K562 (cell line): Measurements from ENCODE around the gene MRPL58. TPM values are rescaled to one million over a fixed set of nuclear protein-coding genes. Genes with fewer than 3 reads are reported as not detected.

Experiments
- GATAD2B ChIP-seq: fragments of 450-650 bp; IDR thresholded peaks from 2 replicates; pipeline ENCODE4 v1.6.1; 2017; ENCODE audit warnings: mild to moderate bottlenecking, borderline replicate concordance
- HCFC1 ChIP-seq: IDR thresholded peaks from 2 replicates; pipeline ENCODE4 v1.6.1; 2012; ENCODE audit warnings: low read depth, low read length, improper control_type of control experiment
- LEF1 ChIP-seq: fragments of 450-650 bp; IDR thresholded peaks from 2 replicates; pipeline ENCODE4 v1.6.1; 2016; ENCODE audit warnings: mild to moderate bottlenecking
- MAFG ChIP-seq: fragments of 450-650 bp; conservative IDR thresholded peaks from 2 replicates; pipeline ENCODE4 v1.6.1; 2016; ENCODE audit warnings: missing genetic modification characterization, missing compliant biosample characterization
- MCM2 ChIP-seq: fragments of 450-650 bp; IDR thresholded peaks from 2 replicates; pipeline ENCODE4 v1.6.1; 2017; ENCODE audit warnings: low read depth, mild to moderate bottlenecking
- MTA2 ChIP-seq: fragments of 450-650 bp; IDR thresholded peaks from 2 replicates; pipeline ENCODE4 v1.6.1; 2016; ENCODE audit warnings: low read depth
- NCOR1 ChIP-seq: fragments of 450-650 bp; IDR thresholded peaks from 2 replicates; pipeline ENCODE4 v1.6.1; 2016; ENCODE audit warnings: mild to moderate bottlenecking, moderate library complexity
- NR2F6 ChIP-seq: fragments of 450-650 bp; formaldehyde crosslinking; IDR thresholded peaks from 2 replicates; pipeline ENCODE4 v1.4.0; 2020; ENCODE audit warnings: mild to moderate bottlenecking
- RFX7 ChIP-seq: fragments of 250-450 bp; sonication (Bioruptor Pico); IDR thresholded peaks from 2 replicates; pipeline ENCODE4 v1.5.1; 2021; ENCODE audit warnings: mild to moderate bottlenecking
- RNF2 ChIP-seq: sonication (generic); IDR thresholded peaks from 2 replicates; pipeline ENCODE4 v1.6.1; 2016
- ZFP1 ChIP-seq: fragments of 450-650 bp; formaldehyde crosslinking; IDR thresholded peaks from 2 replicates; pipeline ENCODE4 v1.4.0; 2020; ENCODE audit warnings: mild to moderate bottlenecking, mixed read lengths
- ZNF316 ChIP-seq: fragments of 450-650 bp; IDR thresholded peaks from 2 replicates; pipeline ENCODE4 v1.6.1; 2016
- polyA plus RNA-seq, 8 experiments: library from polyadenylated mRNA; depleted of rRNA in 4 of 8; stranded (reverse) in 5 of 8; unstranded in 3 of 8; fragments of >200 nt; fragmentation: Nextera tagmentation in 2 of 8; fragmentation: Illumina TruSeq in 1 of 8; extraction: Ambion mirVana in 2 of 8; extraction: Trizol in 1 of 8; gene quantifications; 2 replicates each; pipeline versions ENCODE4 v1.2.1 to v1.2.3, GENCODE V29; 2011 to 2014; ENCODE audit warnings: inconsistent platforms in 1 of 8, missing spikeins in 1 of 8
- total RNA-seq, 7 experiments: library from RNA; depleted of rRNA in 6 of 7; stranded (reverse); fragments of >200 nt in 6 of 7; fragmentation: Illumina TruSeq in 2 of 7; extraction: Trizol in 2 of 7; gene quantifications; 2 replicates each; pipeline versions ENCODE4 v1.2.1 to v1.2.3, GENCODE V29; 2011 to 2021; ENCODE audit warnings: low replicate concordance in 1 of 7
- TF ChIP-seq, protein P1 (sequence below): IDR thresholded peaks from 2 replicates; pipeline ENCODE4 v1.6.1; 2012; ENCODE audit warnings: low read depth, low read length, improper control_type of control experiment, borderline replicate concordance
- TF ChIP-seq, protein P2 (sequence below): sonication (generic); formaldehyde crosslinking; IDR thresholded peaks from 2 replicates; pipeline ENCODE4 v1.8.1; 2023; ENCODE audit warnings: mild to moderate bottlenecking, missing genetic modification reagents
- TF ChIP-seq, protein P3 (sequence below): sonication (generic); formaldehyde crosslinking; IDR thresholded peaks from 2 replicates; pipeline ENCODE4 v1.8.0; 2022; ENCODE audit warnings: missing genetic modification reagents, mild to moderate bottlenecking, borderline replicate concordance
- TF ChIP-seq, protein P4 (sequence below): sonication (generic); formaldehyde crosslinking; IDR thresholded peaks from 2 replicates; pipeline ENCODE4 v1.8.1; 2022; ENCODE audit warnings: missing genetic modification reagents
- TF ChIP-seq, protein P5 (sequence below): fragments of 450-650 bp; IDR thresholded peaks from 2 replicates; pipeline ENCODE4 v1.6.1; 2017; ENCODE audit warnings: antibody characterized with exemption, mild to moderate bottlenecking

MRPL58 gene
- total and polyA plus RNA-seq, 9 of the 15 experiments (the other 6 are each of a cell fraction or from before 2014, with no cell fraction given): 30.8 to 107 (median 72.4) TPM

DNA sequence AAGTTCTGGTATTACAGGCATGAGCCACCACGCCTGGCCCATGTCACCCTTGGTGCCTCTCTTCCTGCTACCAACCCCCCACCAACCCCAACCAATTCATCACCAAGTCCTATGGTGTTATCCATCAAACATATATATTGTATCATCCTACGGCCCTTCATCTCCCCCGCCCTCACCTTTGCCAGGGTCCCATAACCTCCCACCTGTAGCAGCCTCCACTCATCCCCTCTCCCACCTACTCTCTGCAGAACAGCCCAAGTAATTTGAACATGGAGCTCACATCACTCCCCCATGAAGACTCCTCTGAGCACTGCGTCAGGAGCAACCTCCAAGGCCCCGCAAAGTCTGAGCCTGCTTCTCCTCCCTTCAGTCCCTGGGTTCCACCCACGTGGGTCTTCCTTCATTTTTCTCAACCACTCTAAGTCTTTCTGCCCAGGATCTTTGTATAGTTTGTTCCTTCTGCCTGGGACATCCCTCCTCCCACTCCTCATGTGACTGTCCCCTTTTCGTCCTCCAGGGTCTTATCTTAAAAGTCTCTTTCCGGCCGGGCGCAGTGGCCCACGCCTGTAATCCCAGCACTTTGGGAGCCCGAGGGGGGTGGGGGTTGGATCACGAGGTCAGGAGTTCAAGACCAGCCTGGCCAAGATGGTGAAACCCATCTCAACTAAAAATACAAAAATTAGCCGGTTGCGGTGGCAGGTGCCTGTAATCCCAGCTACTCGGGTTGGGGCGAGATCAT, 32.9 kb upstream of the MRPL58 start (continued):
- TF ChIP-seq NR2F6: no peak
- TF ChIP-seq MTA2: no peak
- TF ChIP-seq, protein P1, sequence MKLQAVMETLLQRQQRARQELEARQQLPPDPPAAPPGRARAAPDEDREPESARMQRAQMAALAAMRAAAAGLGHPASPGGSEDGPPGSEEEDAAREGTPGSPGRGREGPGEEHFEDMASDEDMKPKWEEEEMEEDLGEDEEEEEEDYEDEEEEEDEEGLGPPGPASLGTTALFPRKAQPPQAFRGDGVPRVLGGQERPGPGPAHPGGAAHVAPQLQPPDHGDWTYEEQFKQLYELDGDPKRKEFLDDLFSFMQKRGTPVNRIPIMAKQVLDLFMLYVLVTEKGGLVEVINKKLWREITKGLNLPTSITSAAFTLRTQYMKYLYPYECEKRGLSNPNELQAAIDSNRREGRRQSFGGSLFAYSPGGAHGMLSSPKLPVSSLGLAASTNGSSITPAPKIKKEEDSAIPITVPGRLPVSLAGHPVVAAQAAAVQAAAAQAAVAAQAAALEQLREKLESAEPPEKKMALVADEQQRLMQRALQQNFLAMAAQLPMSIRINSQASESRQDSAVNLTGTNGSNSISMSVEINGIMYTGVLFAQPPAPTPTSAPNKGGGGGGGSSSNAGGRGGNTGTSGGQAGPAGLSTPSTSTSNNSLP: no peak
- TF ChIP-seq RFX7: no peak
- no peak for TF ChIP-seq GATAD2B
- no peak for TF ChIP-seq MCM2
- no peak for TF ChIP-seq ZNF316
- TF ChIP-seq, protein P2, sequence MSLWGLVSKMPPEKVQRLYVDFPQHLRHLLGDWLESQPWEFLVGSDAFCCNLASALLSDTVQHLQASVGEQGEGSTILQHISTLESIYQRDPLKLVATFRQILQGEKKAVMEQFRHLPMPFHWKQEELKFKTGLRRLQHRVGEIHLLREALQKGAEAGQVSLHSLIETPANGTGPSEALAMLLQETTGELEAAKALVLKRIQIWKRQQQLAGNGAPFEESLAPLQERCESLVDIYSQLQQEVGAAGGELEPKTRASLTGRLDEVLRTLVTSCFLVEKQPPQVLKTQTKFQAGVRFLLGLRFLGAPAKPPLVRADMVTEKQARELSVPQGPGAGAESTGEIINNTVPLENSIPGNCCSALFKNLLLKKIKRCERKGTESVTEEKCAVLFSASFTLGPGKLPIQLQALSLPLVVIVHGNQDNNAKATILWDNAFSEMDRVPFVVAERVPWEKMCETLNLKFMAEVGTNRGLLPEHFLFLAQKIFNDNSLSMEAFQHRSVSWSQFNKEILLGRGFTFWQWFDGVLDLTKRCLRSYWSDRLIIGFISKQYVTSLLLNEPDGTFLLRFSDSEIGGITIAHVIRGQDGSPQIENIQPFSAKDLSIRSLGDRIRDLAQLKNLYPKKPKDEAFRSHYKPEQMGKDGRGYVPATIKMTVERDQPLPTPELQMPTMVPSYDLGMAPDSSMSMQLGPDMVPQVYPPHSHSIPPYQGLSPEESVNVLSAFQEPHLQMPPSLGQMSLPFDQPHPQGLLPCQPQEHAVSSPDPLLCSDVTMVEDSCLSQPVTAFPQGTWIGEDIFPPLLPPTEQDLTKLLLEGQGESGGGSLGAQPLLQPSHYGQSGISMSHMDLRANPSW (CRISPR knock-in tag): no peak
- TF ChIP-seq, protein P3, sequence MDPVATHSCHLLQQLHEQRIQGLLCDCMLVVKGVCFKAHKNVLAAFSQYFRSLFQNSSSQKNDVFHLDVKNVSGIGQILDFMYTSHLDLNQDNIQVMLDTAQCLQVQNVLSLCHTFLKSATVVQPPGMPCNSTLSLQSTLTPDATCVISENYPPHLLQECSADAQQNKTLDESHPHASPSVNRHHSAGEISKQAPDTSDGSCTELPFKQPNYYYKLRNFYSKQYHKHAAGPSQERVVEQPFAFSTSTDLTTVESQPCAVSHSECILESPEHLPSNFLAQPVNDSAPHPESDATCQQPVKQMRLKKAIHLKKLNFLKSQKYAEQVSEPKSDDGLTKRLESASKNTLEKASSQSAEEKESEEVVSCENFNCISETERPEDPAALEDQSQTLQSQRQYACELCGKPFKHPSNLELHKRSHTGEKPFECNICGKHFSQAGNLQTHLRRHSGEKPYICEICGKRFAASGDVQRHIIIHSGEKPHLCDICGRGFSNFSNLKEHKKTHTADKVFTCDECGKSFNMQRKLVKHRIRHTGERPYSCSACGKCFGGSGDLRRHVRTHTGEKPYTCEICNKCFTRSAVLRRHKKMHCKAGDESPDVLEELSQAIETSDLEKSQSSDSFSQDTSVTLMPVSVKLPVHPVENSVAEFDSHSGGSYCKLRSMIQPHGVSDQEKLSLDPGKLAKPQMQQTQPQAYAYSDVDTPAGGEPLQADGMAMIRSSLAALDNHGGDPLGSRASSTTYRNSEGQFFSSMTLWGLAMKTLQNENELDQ (CRISPR knock-in tag): no peak
- peak; percentile 27; the same call in 1 of the 2 replicates for TF ChIP-seq RNF2
- TF ChIP-seq NCOR1: no peak
- peak; percentile 75 for TF ChIP-seq LEF1
- TF ChIP-seq HCFC1: no peak
- TF ChIP-seq, protein P4, sequence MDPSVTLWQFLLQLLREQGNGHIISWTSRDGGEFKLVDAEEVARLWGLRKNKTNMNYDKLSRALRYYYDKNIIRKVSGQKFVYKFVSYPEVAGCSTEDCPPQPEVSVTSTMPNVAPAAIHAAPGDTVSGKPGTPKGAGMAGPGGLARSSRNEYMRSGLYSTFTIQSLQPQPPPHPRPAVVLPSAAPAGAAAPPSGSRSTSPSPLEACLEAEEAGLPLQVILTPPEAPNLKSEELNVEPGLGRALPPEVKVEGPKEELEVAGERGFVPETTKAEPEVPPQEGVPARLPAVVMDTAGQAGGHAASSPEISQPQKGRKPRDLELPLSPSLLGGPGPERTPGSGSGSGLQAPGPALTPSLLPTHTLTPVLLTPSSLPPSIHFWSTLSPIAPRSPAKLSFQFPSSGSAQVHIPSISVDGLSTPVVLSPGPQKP (CRISPR knock-in tag): no peak
- TF ChIP-seq, protein P5, sequence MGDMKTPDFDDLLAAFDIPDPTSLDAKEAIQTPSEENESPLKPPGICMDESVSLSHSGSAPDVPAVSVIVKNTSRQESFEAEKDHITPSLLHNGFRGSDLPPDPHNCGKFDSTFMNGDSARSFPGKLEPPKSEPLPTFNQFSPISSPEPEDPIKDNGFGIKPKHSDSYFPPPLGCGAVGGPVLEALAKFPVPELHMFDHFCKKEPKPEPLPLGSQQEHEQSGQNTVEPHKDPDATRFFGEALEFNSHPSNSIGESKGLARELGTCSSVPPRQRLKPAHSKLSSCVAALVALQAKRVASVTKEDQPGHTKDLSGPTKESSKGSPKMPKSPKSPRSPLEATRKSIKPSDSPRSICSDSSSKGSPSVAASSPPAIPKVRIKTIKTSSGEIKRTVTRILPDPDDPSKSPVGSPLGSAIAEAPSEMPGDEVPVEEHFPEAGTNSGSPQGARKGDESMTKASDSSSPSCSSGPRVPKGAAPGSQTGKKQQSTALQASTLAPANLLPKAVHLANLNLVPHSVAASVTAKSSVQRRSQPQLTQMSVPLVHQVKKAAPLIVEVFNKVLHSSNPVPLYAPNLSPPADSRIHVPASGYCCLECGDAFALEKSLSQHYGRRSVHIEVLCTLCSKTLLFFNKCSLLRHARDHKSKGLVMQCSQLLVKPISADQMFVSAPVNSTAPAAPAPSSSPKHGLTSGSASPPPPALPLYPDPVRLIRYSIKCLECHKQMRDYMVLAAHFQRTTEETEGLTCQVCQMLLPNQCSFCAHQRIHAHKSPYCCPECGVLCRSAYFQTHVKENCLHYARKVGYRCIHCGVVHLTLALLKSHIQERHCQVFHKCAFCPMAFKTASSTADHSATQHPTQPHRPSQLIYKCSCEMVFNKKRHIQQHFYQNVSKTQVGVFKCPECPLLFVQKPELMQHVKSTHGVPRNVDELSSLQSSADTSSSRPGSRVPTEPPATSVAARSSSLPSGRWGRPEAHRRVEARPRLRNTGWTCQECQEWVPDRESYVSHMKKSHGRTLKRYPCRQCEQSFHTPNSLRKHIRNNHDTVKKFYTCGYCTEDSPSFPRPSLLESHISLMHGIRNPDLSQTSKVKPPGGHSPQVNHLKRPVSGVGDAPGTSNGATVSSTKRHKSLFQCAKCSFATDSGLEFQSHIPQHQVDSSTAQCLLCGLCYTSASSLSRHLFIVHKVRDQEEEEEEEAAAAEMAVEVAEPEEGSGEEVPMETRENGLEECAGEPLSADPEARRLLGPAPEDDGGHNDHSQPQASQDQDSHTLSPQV: no peak
- no peak for TF ChIP-seq ZFP1 (CRISPR knock-in tag)
- TF ChIP-seq MAFG: no peak
